SU-DHL-6 (cell line): Measurements from ENCODE around the gene ITLN1.
"Not testable (repeated sequence)": the region's sequence is repeated elsewhere in the genome, so short reads cannot be mapped to it uniquely, and the experiment has no call there.

Experiments used
- CTCF ChIP-seq: fragments of 200-600 bp; sonication (generic); IDR thresholded peaks from one replicate; pipeline ENCODE4 v1.5.1; 2017; ENCODE audit warnings: antibody characterized with exemption, mild to moderate bottlenecking, low read length, moderate library complexity; ENCODE audit not compliant: insufficient read depth, poor library complexity, severe bottlenecking
- EZH2phosphoT487 ChIP-seq: fragments of 200-600 bp; sonication (generic), shearing (Covaris generic); conservative IDR thresholded peaks from 2 replicates; pipeline ENCODE4 v1.6.1; 2018; ENCODE audit warnings: mild to moderate bottlenecking, antibody characterized with exemption, low read length, moderate library complexity, mixed read lengths

GRCh38 chr1:160875591-160875990 is 9.4 kb downstream of the ITLN1 start:
- not testable (repeated sequence) for TF ChIP-seq CTCF, EZH2phosphoT487
